Calu3 (cell line): ENCODE data around the gene BOD1. TPM values are rescaled to one million over a fixed set of nuclear protein-coding genes. Genes with fewer than 3 reads are reported as not detected.

Experiments
- BruUV-seq: library from RNA; stranded (reverse); fragments of 400-500 nt; replicated peaks from 2 replicates; lab custom pipeline; 2021; lab: Mats Ljungman, UMichigan
- CTCF ChIA-PET: fragments of 300-600 bp; sonication (Branson Sonifier 250); formaldehyde crosslinking; loops from one replicate; lab custom pipeline; 2022; ENCODE audit warnings: antibody characterized with exemption; lab: Charles Lee
- DNase-seq: peaks from one replicate; pipeline ENCODE4 v3.0.0; 2022
- H3K27ac Mint-ChIP-seq: one replicate; pipeline ENCODE4 v1.8.0; 2022; ENCODE audit warnings: mixed read lengths; ENCODE audit not compliant: unreplicated experiment
- H3K27me3 Mint-ChIP-seq: one replicate; pipeline ENCODE4 v1.8.0; 2022; ENCODE audit warnings: mixed read lengths; ENCODE audit not compliant: unreplicated experiment
- H3K36me3 Mint-ChIP-seq: one replicate; pipeline ENCODE4 v1.8.0; 2022; ENCODE audit warnings: mild to moderate bottlenecking, moderate library complexity, mixed read lengths; ENCODE audit not compliant: insufficient read depth, unreplicated experiment
- H3K4me1 Mint-ChIP-seq: one replicate; pipeline ENCODE4 v1.8.0; 2022; ENCODE audit warnings: mild to moderate bottlenecking, low read depth, mixed read lengths; ENCODE audit not compliant: unreplicated experiment
- H3K4me3 Mint-ChIP-seq: one replicate; pipeline ENCODE4 v1.8.0; 2022; ENCODE audit warnings: mild to moderate bottlenecking, low read depth, moderate library complexity, mixed read lengths; ENCODE audit not compliant: unreplicated experiment
- H3K9me3 Mint-ChIP-seq: one replicate; pipeline ENCODE4 v1.8.0; 2022; ENCODE audit warnings: low read depth, mixed read lengths; ENCODE audit not compliant: unreplicated experiment
- intact Hi-C: fragments of 100-400 bp; cut with micrococcal nuclease; formaldehyde crosslinking; loops from one replicate; pipeline ENCODE4 v1.10.0; 2022; ENCODE audit not compliant: unreplicated experiment
- total RNA-seq: library from RNA; stranded (reverse); gene quantifications from 2 replicates; pipeline ENCODE4 v1.2.3, GENCODE V29; 2022
- TF ChIP-seq, protein P1 (sequence below): fragments of 200-600 bp; IDR thresholded peaks from one replicate; pipeline ENCODE4 v1.8.0; 2022; ENCODE audit warnings: antibody characterized with exemption; ENCODE audit not compliant: unreplicated experiment

Gene BOD1
- total RNA-seq, 1 experiment from 2014 or later: 92.8 TPM

DNA sequence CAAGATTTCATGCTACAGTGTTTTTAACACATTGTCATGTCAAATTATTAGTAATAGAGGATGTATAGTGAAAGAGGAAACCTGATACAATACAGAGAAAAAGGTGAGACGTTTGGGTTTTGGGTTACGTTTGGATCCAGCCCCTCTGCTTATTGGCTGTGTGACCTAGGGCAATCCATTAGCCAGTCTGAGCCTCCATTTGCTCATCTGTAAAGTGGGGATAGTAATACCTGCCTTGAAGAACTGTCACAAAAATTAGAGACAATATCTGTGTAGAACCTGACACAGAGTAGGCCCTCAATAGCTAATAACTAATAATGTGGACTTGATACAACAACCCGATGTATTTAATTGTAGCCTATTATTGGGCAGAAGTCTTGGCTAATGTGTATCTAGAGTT, 4.3 kb upstream of the BOD1 start:
- H3K36me3 Mint-ChIP-seq: peaks cover 12% of the 10 kb centered on the region
- BruUV-seq: no TSS peak
- H3K4me1 Mint-ChIP-seq: peaks cover 24% of the 10 kb centered on the region
- H3K9me3 Mint-ChIP-seq: no peaks in the 10 kb centered on the region
- CTCF ChIA-PET: no interaction called here
- DNase-seq: no peak
- intact Hi-C loops: no loop called here
- no peak overlapping the region for H3K27ac Mint-ChIP-seq
- TF ChIP-seq, protein P1, sequence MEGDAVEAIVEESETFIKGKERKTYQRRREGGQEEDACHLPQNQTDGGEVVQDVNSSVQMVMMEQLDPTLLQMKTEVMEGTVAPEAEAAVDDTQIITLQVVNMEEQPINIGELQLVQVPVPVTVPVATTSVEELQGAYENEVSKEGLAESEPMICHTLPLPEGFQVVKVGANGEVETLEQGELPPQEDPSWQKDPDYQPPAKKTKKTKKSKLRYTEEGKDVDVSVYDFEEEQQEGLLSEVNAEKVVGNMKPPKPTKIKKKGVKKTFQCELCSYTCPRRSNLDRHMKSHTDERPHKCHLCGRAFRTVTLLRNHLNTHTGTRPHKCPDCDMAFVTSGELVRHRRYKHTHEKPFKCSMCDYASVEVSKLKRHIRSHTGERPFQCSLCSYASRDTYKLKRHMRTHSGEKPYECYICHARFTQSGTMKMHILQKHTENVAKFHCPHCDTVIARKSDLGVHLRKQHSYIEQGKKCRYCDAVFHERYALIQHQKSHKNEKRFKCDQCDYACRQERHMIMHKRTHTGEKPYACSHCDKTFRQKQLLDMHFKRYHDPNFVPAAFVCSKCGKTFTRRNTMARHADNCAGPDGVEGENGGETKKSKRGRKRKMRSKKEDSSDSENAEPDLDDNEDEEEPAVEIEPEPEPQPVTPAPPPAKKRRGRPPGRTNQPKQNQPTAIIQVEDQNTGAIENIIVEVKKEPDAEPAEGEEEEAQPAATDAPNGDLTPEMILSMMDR: no peak
- no peaks in the 10 kb centered on the region for H3K27me3 Mint-ChIP-seq
- H3K4me3 Mint-ChIP-seq: no peak overlapping the region

DNA sequence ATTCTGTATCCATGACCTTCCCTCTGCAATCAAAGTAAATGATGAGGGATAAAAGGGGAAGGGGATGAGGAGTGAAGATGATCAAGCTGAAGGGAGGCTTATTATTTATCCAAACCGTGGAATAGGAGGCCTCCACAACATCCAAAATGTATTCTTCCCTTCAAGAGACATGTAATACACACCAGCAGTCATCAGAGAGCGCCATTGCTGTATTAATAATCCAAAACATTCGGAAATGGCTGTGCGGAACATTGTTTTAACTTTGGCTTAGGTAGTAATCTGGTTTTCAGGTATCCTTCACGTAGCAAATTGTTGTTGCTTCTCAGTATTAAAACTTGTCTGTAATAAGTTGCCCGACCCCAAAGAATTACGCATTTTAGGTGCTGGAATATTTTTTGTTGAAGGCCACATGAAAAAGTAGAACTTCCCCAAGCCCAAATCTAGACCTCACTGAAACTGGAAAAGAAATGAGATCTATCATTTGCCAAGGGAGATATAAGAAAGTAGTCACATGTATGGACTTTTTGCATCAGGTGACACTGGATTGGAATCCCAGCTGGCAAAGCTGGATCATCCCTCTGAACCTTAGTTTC, 2.6 kb upstream of the BOD1 start:
- BruUV-seq: no TSS peak
- H3K27me3 Mint-ChIP-seq: no peaks in the 10 kb centered on the region
- CTCF ChIA-PET: interaction anchor here (1.5 kb wide), 1 partner anchor 354 kb away, joined by 8 read pairs; no protein-coding TSS in a partner anchor

DNA sequence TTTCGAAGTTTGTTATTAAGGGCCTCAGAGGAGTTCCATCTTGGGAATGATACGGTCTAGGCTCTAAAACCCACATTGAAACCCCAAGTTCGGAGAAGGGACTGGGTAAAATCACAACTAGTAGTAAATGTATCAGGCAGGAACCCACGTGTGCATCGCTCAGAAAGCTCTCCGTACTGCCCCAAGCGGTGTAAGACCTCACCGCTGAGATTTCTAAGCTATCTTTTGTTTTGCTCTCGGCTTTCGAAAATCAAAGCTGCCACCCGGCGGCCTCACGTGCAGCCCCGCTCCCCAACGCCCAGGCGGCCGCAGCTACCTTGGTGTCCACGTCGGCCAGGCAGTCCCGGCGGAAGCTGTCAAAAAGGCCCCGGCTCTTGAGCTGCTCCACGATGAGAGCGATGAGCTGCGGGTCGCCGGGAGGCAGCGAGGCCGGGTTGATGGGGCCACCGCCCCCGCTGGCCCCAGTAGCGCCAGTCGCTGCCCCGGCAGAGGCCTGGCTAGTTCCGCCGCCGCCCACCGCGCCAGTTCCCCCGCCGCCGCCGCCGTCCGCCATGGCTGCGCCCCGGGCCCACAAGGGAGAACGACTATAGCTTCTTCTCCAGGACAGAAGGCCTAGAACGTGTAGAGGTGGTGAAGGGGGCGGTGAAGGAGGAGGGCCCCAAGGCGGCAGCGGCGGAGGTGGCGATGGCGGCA, 420 bp downstream of the BOD1 start:
- H3K27me3 Mint-ChIP-seq: no peaks in the 10 kb centered on the region
- intact Hi-C loops: loop anchor here (1.0 to 5.0 kb wide), 3 partner anchors 151 to 322 kb away; partner anchors contain the start of gene CPEB4
- DNase-seq: peak; percentile 78
- BruUV-seq: no TSS peak
- peaks cover 48% of the 10 kb centered on the region for H3K4me1 Mint-ChIP-seq
- TF ChIP-seq, protein P1: peak; percentile 64
- H3K9me3 Mint-ChIP-seq: no peaks in the 10 kb centered on the region
- H3K36me3 Mint-ChIP-seq: peaks cover 43% of the 10 kb centered on the region
- H3K27ac Mint-ChIP-seq: peak overlapping the region; percentile 96
- peak overlapping the region; percentile 97 for H3K4me3 Mint-ChIP-seq
- CTCF ChIA-PET: interaction anchor here (0.6 to 2.6 kb wide), 17 partner anchors 25 to 701 kb away, joined by 3 to 17 read pairs (median 4); partner anchors contain the start of gene STC2

More for the DNA sequence above, 2.6 kb upstream of the BOD1 start:
- TF ChIP-seq, protein P1: peak; percentile 77
- DNase-seq: peak; percentile 56
- Mint-ChIP-seq H3K4me3 (no peak overlapping the region), H3K4me1 (peaks cover 34% of the 10 kb centered on the region), H3K27ac (no peak overlapping the region), H3K9me3 (no peaks in the 10 kb centered on the region), H3K36me3 (peaks cover 27% of the 10 kb centered on the region)
- intact Hi-C loops: loop anchor here (1.0 to 5.0 kb wide), 6 partner anchors 268 to 698 kb away; partner anchors contain the start of gene CPEB4

DNA sequence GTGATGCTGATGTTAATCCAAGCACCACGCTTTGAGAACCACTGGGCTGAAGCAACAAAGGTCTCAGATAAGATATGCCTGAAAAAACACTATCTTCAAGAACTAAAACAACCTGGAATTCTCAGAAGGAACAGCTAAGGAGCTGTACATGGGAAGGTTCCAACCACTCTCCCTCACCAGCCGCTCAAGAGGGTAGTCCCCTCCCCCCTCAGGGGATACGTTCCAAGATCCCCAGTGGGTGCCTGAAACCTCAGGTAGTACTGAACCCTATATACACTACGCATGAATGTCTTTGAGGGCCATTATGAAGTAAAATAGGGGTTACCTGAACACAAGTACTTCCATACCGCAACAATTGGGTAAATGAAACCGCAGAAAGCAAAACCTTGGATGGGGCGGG, 1.9 kb downstream of the BOD1 start:
- Mint-ChIP-seq H3K4me1 (peaks cover 48% of the 10 kb centered on the region), H3K27ac (no peak overlapping the region), H3K9me3 (no peaks in the 10 kb centered on the region), H3K27me3 (no peaks in the 10 kb centered on the region), H3K4me3 (peak overlapping the region; percentile 97), H3K36me3 (peaks cover 54% of the 10 kb centered on the region)
- BruUV-seq: no TSS peak
- no peak for DNase-seq
- intact Hi-C loops: no loop called here
- CTCF ChIA-PET: interaction anchor here (1.7 to 2.6 kb wide), 3 partner anchors 311 to 361 kb away, joined by 4 to 17 read pairs (median 9); no protein-coding TSS in a partner anchor
- TF ChIP-seq, protein P1: no peak
